HCT116 (cell line): ENCODE measurements around the gene CAGE1. TPM values are rescaled to one million over a fixed set of nuclear protein-coding genes. Genes with fewer than 3 reads are reported as not detected.

Experiments used
- ATAC-seq: fragments of 200-7000 bp; cut with Tn5 transposase; 2 replicates; pipeline ENCODE4 v1.9.1; 2020; ENCODE audit warnings: mild to moderate bottlenecking, moderate library complexity
- BruUV-seq: library from RNA; stranded (reverse); fragments of 400-500 nt; replicated peaks from 2 replicates; lab custom pipeline; 2021; lab: Mats Ljungman, UMichigan
- CTCF ChIA-PET: fragments of 300-600 bp; sonication (Branson Sonifier 250); formaldehyde crosslinking; loops from one replicate; lab custom pipeline; 2021; ENCODE audit warnings: antibody characterized with exemption; lab: Charles Lee
- POLR2A ChIA-PET: fragments of 300-600, 350-600 bp; sonication (Branson Sonifier 250); formaldehyde crosslinking; loops from one replicate; lab custom pipeline; 2021; ENCODE audit warnings: antibody characterized with exemption; lab: Charles Lee
- RAD21 ChIA-PET, 2 experiments: fragments of 300-600 bp; sonication (Branson Sonifier 250); formaldehyde crosslinking; loops; one replicate each; lab custom pipeline; 2023; ENCODE audit warnings: low total read pairs in 2 of 2; ENCODE audit not compliant: uncharacterized antibody in 2 of 2, unreplicated experiment in 2 of 2, low non-redundant PET in 1 of 2; lab: Charles Lee
- DNase-seq: peaks from one replicate; pipeline ENCODE4 v3.0.0-alpha.2; 2010; ENCODE audit warnings: low read depth, low spot score
- H2AFZ ChIP-seq: fragments of 200-600 bp; shearing (Covaris generic), sonication (generic); 2 replicates; pipeline ENCODE4 v1.6.1; 2017; ENCODE audit warnings: low read depth, mixed run types, mixed read lengths, antibody characterized with exemption, low read length; ENCODE audit not compliant: poor library complexity, severe bottlenecking
- H3K27ac ChIP-seq: 2 replicates; pipeline ENCODE4 v1.5.1; 2012; ENCODE audit warnings: low read depth, low read length
- H3K27me3 ChIP-seq: fragments of 200-600 bp; sonication (generic); 2 replicates; pipeline ENCODE4 v1.6.1; 2016; ENCODE audit warnings: mixed run types, low read length, mixed read lengths; ENCODE audit not compliant: insufficient read depth
- H3K36me3 ChIP-seq, 2 experiments: fragments of 200-500 bp in 1 of 2; fragments of 200-600 bp in 1 of 2; sonication (Bioruptor generic) in 1 of 2; sonication (generic) in 1 of 2; 2 replicates each; pipeline versions ENCODE4 v1.5.1 to v1.6.1; 2014 to 2016; ENCODE audit warnings: low read length in 2 of 2, inconsistent platforms in 1 of 2, mixed read lengths in 1 of 2, mixed run types in 1 of 2; ENCODE audit not compliant: insufficient read depth in 2 of 2, control insufficient read depth in 1 of 2
- H3K4me1 ChIP-seq, 2 experiments: fragments of 200-600 bp in 1 of 2; sonication (generic) in 1 of 2; 2 replicates each; pipeline versions ENCODE4 v1.5.1 to v1.6.1; 2012 to 2017; ENCODE audit warnings: low read length in 2 of 2, inconsistent platforms in 1 of 2, mild to moderate bottlenecking in 1 of 2, mixed read lengths in 1 of 2, mixed run types in 1 of 2, moderate library complexity in 1 of 2; ENCODE audit not compliant: insufficient read depth in 2 of 2, control insufficient read depth in 1 of 2
- H3K4me2 ChIP-seq: fragments of 200-600 bp; sonication (generic); 2 replicates; pipeline ENCODE4 v1.6.1; 2017; ENCODE audit warnings: mixed run types, low read length, mixed read lengths
- H3K4me3 ChIP-seq, 2 experiments: fragments of 200-600 bp in 1 of 2; sonication (generic) in 1 of 2; replicated peaks in 1 of 2; 2 replicates each; pipeline ENCODE4 v1.5.1; 2011 to 2016; ENCODE audit warnings: low read length in 2 of 2, control low read depth in 1 of 2, low read depth in 1 of 2, mild to moderate bottlenecking in 1 of 2, mixed read lengths in 1 of 2, mixed run types in 1 of 2
- H3K79me2 ChIP-seq: fragments of 200-600 bp; sonication (generic); 2 replicates; pipeline ENCODE4 v1.6.1; 2017; ENCODE audit warnings: mild to moderate bottlenecking, mixed run types, low read length, moderate library complexity, mixed read lengths; ENCODE audit not compliant: insufficient read depth
- H3K9ac ChIP-seq: fragments of 200-600 bp; sonication (generic); 2 replicates; pipeline ENCODE4 v1.6.1; 2016; ENCODE audit warnings: low read length, mixed read lengths
- H3K9me2 ChIP-seq: fragments of 200-600 bp; sonication (generic), shearing (Covaris generic); 2 replicates; pipeline ENCODE4 v1.6.1; 2017; ENCODE audit warnings: mixed run types, mild to moderate bottlenecking, moderate library complexity; ENCODE audit not compliant: insufficient read depth
- H3K9me3 ChIP-seq, 2 experiments: fragments of 200-500 bp in 1 of 2; fragments of 200-600 bp in 1 of 2; sonication (Bioruptor generic) in 1 of 2; sonication (generic) in 1 of 2; 2 replicates each; pipeline ENCODE4 v1.6.1; 2014 to 2017; ENCODE audit warnings: low read length in 2 of 2, mixed read lengths in 2 of 2, inconsistent platforms in 1 of 2, low read depth in 1 of 2, mild to moderate bottlenecking in 1 of 2, mixed run types in 1 of 2, moderate library complexity in 1 of 2; ENCODE audit not compliant: control insufficient read depth in 1 of 2, insufficient read depth in 1 of 2
- H4K20me1 ChIP-seq: fragments of 200-600 bp; sonication (generic), shearing (Covaris generic); 2 replicates; pipeline ENCODE4 v1.6.1; 2017; ENCODE audit warnings: mixed run types, mild to moderate bottlenecking, moderate library complexity; ENCODE audit not compliant: insufficient read depth
- CBX3 ChIP-seq: IDR thresholded peaks from 2 replicates; pipeline ENCODE4 v1.6.1; 2012; ENCODE audit warnings: low read depth
- CEBPB ChIP-seq: IDR thresholded peaks from 2 replicates; pipeline ENCODE4 v1.6.1; 2012; ENCODE audit warnings: low read depth
- EGR1 ChIP-seq: IDR thresholded peaks from 2 replicates; pipeline ENCODE4 v1.6.1; 2012; ENCODE audit warnings: low read depth
- ELF1 ChIP-seq: IDR thresholded peaks from 2 replicates; pipeline ENCODE4 v1.6.1; 2012; ENCODE audit warnings: low read depth, borderline replicate concordance
- EZH2 ChIP-seq: fragments of 200-600 bp; sonication (generic); IDR thresholded peaks from 2 replicates; pipeline ENCODE4 v1.6.1; 2017; ENCODE audit warnings: antibody characterized with exemption, mixed run types
- JUND ChIP-seq: IDR thresholded peaks from 2 replicates; pipeline ENCODE4 v1.6.1; 2012
- POLR2A ChIP-seq: IDR thresholded peaks from 2 replicates; pipeline ENCODE4 v1.7.0; 2011; ENCODE audit warnings: borderline replicate concordance; ENCODE audit not compliant: insufficient read depth, insufficient read length; ENCODE audit errors: extremely low read depth
- RAD21 ChIP-seq: IDR thresholded peaks from 2 replicates; pipeline ENCODE4 v1.6.1; 2012; ENCODE audit warnings: low read depth, mild to moderate bottlenecking
- SIN3A ChIP-seq: IDR thresholded peaks from 2 replicates; pipeline ENCODE4 v1.6.1; 2012; ENCODE audit warnings: low read depth
- SP1 ChIP-seq: IDR thresholded peaks from 2 replicates; pipeline ENCODE4 v1.6.1; 2012; ENCODE audit warnings: low read depth
- SRF ChIP-seq: IDR thresholded peaks from 2 replicates; pipeline ENCODE4 v1.6.1; 2012; ENCODE audit warnings: low read depth
- TCF7L2 ChIP-seq: IDR thresholded peaks from 2 replicates; pipeline ENCODE4 v1.7.0; 2011; ENCODE audit warnings: borderline replicate concordance, inconsistent platforms; ENCODE audit not compliant: insufficient read depth, insufficient read length; ENCODE audit errors: extremely low read depth
- YY1 ChIP-seq: IDR thresholded peaks from 2 replicates; pipeline ENCODE4 v1.6.1; 2011; ENCODE audit warnings: low read length, low read depth, moderate library complexity, mild to moderate bottlenecking; ENCODE audit not compliant: insufficient replicate concordance; ENCODE audit errors: extremely low read depth
- ZFX ChIP-seq: fragments of 450-650 bp; IDR thresholded peaks from 2 replicates; pipeline ENCODE4 v1.6.1; 2017
- ZNF274 ChIP-seq: fragments of 200-500 bp; sonication (Bioruptor generic); IDR thresholded peaks from 2 replicates; pipeline ENCODE4 v1.6.1; 2014; ENCODE audit warnings: mild to moderate bottlenecking, low read depth, low read length, inconsistent platforms
- intact Hi-C: fragments of 100-400 bp; cut with micrococcal nuclease; formaldehyde crosslinking; loops from 2 replicates; pipeline ENCODE4 v1.10.0; 2022
- total RNA-seq: library from RNA; stranded (reverse); gene quantifications from one replicate; pipeline ENCODE4 v1.2.1, GENCODE V29; 2021; ENCODE audit not compliant: unreplicated experiment
- TF ChIP-seq, protein P1 (sequence below): IDR thresholded peaks from 2 replicates; pipeline ENCODE4 v1.6.1; 2012
- TF ChIP-seq, protein P2 (sequence below): IDR thresholded peaks from 2 replicates; pipeline ENCODE4 v1.6.1; 2012; ENCODE audit warnings: low read depth

CAGE1 gene
- total RNA-seq, 1 experiment from 2014 or later: 0.20 TPM

DNA sequence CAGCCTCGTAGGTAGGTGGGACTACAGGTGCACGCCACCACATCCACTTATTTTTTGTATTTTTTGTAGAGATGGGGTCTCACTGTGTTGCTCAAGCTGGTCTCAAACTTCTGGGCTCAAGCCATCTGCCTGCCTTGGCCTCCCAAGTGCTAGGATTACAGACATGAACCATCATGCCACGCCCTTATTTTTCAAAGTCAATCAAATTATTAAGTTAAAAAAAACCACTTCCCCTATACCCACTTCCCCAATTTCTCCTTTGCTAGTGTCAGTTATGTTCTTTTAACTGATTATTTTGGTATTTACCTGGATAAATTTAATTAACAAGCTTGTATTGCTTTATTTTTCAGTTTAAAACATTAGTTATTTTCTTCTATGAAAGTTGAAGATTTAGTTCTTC lies 49.7 kb upstream of the CAGE1 start:
- H3K9me2 ChIP-seq: no peaks in the 10 kb centered on the region
- H2AFZ ChIP-seq: no peak overlapping the region
- no peak overlapping the region for H3K4me3 ChIP-seq
- no peaks in the 10 kb centered on the region for H3K27me3 ChIP-seq
- H4K20me1 ChIP-seq: no peaks in the 10 kb centered on the region
- no peak overlapping the region for H3K4me2 ChIP-seq
- BruUV-seq: no TSS peak
- CTCF ChIA-PET: no interaction called here
- no peak overlapping the region for H3K9ac ChIP-seq
- no peaks in the 10 kb centered on the region for H3K4me1 ChIP-seq
- DNase-seq (no peak), ATAC-seq (no peak)
- intact Hi-C loops: no loop called here
- H3K79me2 ChIP-seq: no peaks in the 10 kb centered on the region
- RAD21 ChIA-PET: no interaction called here
- TF ChIP-seq YY1 (no peak), EGR1 (no peak), RAD21 (no peak), CBX3 (no peak)
- TF ChIP-seq, protein P1, sequence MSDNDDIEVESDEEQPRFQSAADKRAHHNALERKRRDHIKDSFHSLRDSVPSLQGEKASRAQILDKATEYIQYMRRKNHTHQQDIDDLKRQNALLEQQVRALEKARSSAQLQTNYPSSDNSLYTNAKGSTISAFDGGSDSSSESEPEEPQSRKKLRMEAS: no peak
- H3K9me3 ChIP-seq: no peaks in the 10 kb centered on the region
- POLR2A ChIA-PET: no interaction called here
- H3K36me3 ChIP-seq: no peaks in the 10 kb centered on the region
- H3K27ac ChIP-seq: no peak overlapping the region

DNA sequence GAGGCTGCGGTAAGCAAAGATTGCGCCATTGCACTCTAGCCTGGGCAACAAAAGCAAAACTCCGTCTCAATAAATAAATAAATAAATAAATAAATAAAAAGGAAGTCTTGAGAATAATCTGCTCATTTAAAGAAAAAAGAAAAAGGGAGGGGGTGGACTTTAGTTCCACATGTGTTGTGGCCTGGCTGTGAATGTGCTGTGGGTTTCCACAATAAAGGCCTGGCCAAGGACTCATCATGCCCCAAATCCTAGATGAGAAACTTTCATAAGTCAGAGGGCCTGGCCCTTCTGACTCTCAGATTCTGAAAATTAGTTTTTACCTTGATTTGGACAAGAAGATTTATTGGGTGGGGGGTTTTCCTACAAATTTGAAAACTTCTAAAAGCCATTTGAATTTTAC lies 48.5 kb upstream of the CAGE1 start:
- no peak for ATAC-seq
- RAD21 ChIA-PET: no interaction called here
- Histone ChIP-seq H3K9me2 (no peaks in the 10 kb centered on the region), H4K20me1 (no peaks in the 10 kb centered on the region), H2AFZ (no peak overlapping the region), H3K27me3 (no peaks in the 10 kb centered on the region), H3K4me3 (no peak overlapping the region), H3K4me1 (peaks cover 2 to 4% of the 10 kb centered on the region in 2 experiments; a peak in 2 of 4 replicates), H3K4me2 (no peak overlapping the region), H3K27ac (no peak overlapping the region), H3K36me3 (no peaks in the 10 kb centered on the region), H3K79me2 (no peaks in the 10 kb centered on the region), H3K9me3 (no peaks in the 10 kb centered on the region), H3K9ac (no peak overlapping the region)
- intact Hi-C loops: no loop called here
- no TSS peak for BruUV-seq
- DNase-seq: no peak
- CTCF ChIA-PET: no interaction called here
- POLR2A ChIA-PET: no interaction called here
- no peak for TF ChIP-seq ELF1
- no peak for TF ChIP-seq ZFX
- TF ChIP-seq, protein P2, sequence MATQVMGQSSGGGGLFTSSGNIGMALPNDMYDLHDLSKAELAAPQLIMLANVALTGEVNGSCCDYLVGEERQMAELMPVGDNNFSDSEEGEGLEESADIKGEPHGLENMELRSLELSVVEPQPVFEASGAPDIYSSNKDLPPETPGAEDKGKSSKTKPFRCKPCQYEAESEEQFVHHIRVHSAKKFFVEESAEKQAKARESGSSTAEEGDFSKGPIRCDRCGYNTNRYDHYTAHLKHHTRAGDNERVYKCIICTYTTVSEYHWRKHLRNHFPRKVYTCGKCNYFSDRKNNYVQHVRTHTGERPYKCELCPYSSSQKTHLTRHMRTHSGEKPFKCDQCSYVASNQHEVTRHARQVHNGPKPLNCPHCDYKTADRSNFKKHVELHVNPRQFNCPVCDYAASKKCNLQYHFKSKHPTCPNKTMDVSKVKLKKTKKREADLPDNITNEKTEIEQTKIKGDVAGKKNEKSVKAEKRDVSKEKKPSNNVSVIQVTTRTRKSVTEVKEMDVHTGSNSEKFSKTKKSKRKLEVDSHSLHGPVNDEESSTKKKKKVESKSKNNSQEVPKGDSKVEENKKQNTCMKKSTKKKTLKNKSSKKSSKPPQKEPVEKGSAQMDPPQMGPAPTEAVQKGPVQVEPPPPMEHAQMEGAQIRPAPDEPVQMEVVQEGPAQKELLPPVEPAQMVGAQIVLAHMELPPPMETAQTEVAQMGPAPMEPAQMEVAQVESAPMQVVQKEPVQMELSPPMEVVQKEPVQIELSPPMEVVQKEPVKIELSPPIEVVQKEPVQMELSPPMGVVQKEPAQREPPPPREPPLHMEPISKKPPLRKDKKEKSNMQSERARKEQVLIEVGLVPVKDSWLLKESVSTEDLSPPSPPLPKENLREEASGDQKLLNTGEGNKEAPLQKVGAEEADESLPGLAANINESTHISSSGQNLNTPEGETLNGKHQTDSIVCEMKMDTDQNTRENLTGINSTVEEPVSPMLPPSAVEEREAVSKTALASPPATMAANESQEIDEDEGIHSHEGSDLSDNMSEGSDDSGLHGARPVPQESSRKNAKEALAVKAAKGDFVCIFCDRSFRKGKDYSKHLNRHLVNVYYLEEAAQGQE: no peak
- no peak for TF ChIP-seq CBX3
- no peak for TF ChIP-seq ZNF274
- no peak for TF ChIP-seq EZH2
- TF ChIP-seq POLR2A: no peak
- TF ChIP-seq EGR1: no peak
- TF ChIP-seq TCF7L2: no peak
- no peak for TF ChIP-seq CEBPB
- TF ChIP-seq JUND: no peak
- TF ChIP-seq SRF: no peak
- TF ChIP-seq SIN3A: no peak
- TF ChIP-seq, protein P1: no peak
- TF ChIP-seq YY1: no peak
- TF ChIP-seq SP1: no peak
